ENCODE results near the gene TREX2. TPM values are rescaled to one million over a fixed set of nuclear protein-coding genes. Genes with fewer than 3 reads are reported as not detected.

TREX2 gene
- total RNA-seq, 1 experiment from 2014 or later, result 1.6 TPM

- no peak for DNase-seq (ENCODE audit: low read depth)
Measured at GRCh38 chrX:153435845-153436244, 10.0 kb downstream of the TREX2 start.

GRCh38 chrX:153434801-153435200 lies 11.1 kb downstream of the TREX2 start:
- no peak for DNase-seq (ENCODE audit: low read depth)

DNA sequence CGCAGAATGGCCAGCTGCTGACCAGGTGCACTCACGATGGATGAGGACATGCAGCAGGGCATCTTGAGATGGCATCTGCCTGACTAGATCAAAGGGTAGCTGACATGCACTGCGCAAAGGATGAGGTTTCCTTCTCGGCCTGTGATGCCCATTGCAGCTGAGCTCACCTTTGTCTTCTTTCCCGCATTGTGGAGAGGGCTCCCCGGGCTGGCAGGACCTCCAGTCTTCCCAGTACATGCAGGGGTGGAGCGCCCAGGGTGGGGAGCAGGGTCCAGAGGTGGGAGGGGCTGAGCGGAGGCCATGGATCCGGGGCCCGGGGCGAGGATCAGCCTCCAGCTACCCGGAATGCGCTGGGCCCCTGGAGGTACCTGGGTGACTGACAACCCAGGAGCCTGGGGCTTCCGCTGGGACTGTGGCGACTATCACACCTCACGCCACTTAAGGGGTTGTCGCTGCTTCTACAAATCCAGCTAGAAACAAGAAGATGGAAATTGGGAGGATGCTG lies 12.0 kb downstream of the TREX2 start:
- DNase-seq (ENCODE audit: low read depth), result no peak

DNA sequence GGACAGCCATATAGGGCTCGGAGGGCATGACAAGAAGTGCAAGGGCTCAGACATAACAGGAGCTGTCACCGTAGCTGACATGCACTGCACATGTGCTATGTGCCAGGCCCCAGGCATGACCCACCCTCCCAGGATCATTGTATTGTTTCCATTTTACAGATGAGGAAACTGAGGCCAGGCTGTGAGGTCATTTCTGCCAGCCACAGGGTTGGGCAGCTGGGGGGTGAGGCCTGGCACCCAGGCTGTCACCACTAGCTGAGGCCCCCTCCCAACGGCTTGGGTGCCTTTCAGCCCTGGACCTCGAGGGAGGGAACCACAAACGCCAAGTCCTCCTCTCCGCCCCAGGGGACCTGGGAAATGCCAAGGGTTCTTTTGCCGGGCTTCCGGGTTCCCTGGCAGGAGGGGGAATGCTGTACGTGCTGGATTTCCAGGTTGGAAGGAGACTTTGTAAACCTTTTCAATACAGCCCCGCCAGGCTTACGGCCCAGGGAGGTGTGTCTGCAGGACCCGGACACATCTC lies 12.6 kb downstream of the TREX2 start:
- DNase-seq (ENCODE audit: low read depth), result no peak

- DNase-seq (ENCODE audit: low read depth), result no peak
Measured at GRCh38 chrX:153430796-153431195, 15.1 kb downstream of the TREX2 start.

GRCh38 chrX:153426204-153426603 lies 19.7 kb downstream of the TREX2 start:
- no peak for DNase-seq (ENCODE audit: low read depth)

DNA sequence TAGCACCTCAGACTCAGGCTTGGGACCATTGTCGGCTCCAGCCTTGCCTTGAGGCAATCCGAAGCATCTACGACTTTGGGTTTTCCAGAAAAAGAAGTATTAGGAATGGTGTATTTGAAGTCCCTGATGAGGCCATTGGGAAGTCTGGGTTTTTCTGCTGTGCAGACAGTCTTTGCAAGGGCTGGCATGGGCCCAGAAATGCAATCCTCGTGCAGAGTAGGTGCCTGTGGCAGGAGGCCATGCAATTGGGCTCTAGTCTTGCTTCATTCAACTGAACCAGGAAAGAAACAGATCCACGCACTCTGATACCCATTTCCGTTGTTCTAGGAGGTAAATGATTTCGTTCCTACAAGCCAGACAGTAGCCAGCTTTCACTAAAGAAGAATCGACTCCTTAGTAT lies 22.2 kb downstream of the TREX2 start:
- no peak for DNase-seq (ENCODE audit: low read depth)

DNA sequence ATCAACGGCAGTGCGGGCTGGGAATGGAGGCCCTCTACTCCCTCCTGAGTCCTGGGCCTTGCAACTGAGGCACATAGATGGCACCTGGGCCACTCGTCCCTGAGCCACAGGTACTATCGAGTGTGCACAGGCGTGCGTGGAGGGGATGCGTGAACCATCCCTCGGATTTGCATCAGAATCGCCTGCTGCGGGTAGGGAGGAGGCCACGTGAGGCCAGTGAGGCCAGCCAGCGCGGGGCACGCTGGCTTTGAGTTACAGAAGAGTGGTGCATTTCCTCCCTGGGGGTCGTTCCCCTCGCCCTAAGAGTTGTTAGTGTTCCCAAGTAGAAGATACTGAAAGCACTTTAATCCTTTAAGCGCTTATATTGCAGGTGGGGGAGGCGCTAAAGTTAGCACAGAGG lies 24.0 kb downstream of the TREX2 start:
- no peak for DNase-seq (ENCODE audit: low read depth)

DNA sequence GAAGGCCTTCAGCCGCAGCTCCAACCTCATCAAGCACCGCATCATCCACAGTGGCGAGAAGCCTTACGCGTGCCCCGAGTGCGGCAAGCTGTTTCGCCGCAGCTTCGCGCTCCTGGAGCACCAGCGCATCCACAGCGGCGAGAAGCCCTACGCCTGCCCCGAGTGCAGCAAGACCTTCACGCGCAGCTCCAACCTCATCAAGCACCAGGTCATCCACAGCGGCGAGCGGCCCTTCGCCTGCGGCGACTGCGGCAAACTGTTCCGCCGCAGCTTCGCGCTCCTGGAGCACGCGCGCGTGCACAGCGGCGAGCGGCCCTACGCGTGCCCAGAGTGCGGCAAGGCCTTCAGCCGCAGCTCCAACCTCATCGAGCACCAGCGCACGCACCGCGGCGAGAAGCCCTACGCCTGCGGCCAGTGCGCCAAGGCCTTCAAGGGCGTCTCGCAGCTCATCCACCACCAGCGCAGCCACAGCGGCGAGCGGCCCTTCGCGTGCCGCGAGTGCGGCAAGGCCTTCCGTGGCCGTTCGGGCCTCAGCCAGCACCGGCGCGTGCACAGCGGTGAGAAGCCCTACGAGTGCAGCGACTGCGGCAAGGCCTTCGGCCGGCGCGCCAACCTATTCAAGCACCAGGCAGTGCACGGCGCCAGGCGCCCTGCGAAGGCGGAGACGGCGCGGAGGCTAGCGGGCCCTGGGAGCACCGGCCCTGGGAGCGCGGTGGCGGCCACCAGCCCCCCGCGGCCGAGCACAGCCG lies 24.8 kb downstream of the TREX2 start:
- no peak for DNase-seq (ENCODE audit: low read depth)

- no peak for DNase-seq (ENCODE audit: low read depth)
Measured at GRCh38 chrX:153417637-153418036, 28.2 kb downstream of the TREX2 start.

- no peak for DNase-seq (ENCODE audit: low read depth)
Measured at GRCh38 chrX:153416781-153417450, 28.9 kb downstream of the TREX2 start.

GRCh38 chrX:153414856-153415510 lies 30.9 kb downstream of the TREX2 start:
- no peak for DNase-seq (ENCODE audit: low read depth)

DNA sequence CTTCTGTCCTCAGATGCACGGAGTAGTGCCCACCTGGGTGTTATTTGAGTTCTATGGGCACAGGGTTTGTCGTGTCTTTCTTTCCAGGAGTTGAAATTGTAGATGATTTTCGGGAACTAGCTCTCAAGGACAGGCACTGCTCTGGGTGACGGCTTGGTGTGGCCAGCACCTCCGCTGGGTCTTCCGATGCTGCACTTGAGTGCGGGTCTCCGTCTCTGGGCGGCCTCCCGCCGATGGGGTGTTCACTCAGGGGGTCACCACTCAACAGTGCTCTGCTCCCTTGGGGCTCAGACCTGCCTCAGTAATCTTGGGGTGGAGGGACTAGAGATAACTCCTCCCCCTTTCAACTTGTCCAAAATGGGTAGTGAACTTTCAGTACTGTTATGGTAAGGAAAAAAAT lies 32.1 kb downstream of the TREX2 start:
- no peak for DNase-seq (ENCODE audit: low read depth)

DNA sequence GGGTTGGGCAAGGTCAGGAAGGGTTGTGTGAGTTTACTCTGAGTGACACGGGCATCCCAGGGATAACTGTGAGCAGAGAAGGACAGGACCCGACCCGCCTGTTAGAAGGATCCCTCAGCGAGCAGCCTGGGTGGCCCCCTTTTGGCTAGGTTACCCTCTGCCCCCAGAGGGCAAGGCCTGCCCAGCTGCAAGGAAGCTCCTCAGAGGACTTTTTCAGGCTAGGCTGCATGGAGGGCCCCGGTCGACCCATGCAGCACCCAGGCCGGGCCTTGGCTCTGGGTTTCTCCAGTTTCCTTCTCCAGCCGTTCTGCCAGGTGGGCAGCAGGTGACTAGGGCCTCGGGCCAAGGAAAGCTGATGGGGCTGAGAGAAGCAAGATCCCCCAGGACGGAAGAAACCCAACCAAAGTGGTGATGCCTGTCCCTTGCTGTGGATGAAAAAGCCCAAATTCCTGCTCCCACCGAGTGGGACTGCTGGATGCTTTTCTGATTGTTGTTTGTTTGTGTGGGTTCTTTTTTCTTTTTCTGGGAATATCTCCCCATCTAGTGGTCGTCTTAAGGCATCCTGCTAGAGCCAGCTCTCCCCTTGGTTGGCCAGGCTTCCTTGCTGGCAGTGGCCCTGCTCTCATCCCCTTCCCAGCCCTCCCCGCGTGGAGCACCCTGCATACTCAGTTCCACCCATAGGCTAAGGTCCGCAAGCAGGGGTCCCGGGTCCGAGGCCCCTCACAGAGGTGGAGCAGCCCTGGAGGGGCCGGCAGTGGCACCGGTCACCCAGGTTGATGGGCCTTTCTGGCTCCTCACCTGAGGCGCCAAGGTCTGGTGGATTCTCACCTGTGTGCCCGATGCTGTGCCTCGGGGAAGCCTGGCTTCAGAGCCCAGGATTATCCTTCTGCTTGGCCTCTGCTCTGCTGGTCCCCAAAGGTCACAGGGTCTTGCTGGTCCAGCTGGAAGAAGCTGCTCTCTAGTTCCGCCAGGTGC lies 32.8 kb downstream of the TREX2 start:
- no peak for DNase-seq (ENCODE audit: low read depth)

GRCh38 chrX:153411988-153412574 lies 33.8 kb downstream of the TREX2 start:
- DNase-seq (ENCODE audit: low read depth), result no peak

GRCh38 chrX:153411255-153411987 lies 34.4 kb downstream of the TREX2 start, which contains the start of gene ZFP92:
TSS of gene ZFP92 (plus strand) at chrX:153411472. CDS start at chrX:153418323, 6,851 bp downstream.
- DNase-seq (ENCODE audit: low read depth), result no peak

DNA sequence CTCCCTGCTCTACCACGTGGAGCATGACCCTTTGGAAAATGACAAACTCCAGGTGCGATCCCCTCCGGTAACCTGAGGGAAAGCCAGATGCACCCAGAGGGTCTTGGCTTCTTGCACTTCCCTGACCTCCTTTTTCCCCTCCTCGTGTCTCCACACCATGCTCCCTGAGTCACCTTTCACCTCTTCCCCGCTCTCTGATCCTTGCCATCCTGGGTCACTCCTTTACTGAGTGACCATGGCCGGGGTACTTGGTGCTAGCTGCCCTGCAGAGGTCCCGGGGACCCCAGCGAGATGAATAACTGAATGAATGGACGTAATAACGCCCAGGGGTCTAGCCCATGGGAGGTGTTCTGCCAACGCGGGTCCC lies 35.0 kb downstream of the TREX2 start:
- no peak for DNase-seq (ENCODE audit: low read depth)

- no peak for DNase-seq (ENCODE audit: low read depth)
Measured at GRCh38 chrX:153410373-153410772, 35.5 kb downstream of the TREX2 start.

DNA sequence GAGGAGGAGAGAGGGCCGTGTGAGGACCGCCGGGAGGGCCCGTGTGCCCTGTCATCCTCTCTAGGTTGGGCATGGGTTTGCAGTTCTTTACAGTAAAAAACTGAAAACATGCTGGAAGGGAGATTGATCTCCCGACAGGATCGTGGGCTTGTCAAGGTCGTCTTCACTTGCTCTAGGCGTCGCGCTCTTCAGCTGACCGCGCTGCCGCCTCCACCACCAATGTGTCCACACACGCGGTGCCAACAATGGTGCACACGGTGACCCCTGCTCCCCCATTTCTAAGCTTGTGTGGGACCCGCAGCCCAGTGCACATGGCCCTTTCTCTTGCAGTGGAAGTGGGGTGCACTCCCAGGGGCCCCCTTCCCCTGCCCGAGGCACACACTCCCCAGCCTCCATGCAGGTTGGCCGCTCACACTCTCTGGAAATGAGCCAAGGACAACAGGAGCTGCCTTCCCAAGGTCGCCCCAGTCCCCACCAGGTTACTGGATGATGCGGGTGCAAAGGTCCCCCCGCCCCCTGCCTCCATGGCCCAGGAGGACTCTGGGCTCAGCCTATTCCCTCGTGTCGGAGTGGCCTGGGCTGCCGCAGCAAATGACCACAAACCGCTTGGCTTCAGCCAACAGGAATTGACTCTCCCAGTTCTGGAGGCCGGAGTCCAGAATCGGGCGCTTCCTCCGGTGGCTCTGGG lies 36.3 kb downstream of the TREX2 start:
- DNase-seq (ENCODE audit: low read depth), result no peak
